ENCODE results near the gene NVL. TPM values are rescaled to one million over a fixed set of nuclear protein-coding genes. Genes with fewer than 3 reads are reported as not detected.
A peak's percentile ranks its signal among the peaks of the same experiment; 100 is the strongest.

Gene NVL
- total and polyA plus RNA-seq, 4 experiments from 2014 or later, result 16.9 to 46.7 (median 29.9) TPM

- Mint-ChIP-seq H3K9me3 (no peaks in the 10 kb centered on the region), H3K4me3 (no peak overlapping the region)
- intact Hi-C loops (cut with micrococcal nuclease), result no loop called here
These were observed 131.4 kb downstream of the NVL start for GRCh38 chr1:224198572-224198971.

GRCh38 chr1:224196813-224197600 is 133.0 kb downstream of the NVL start:
- Mint-ChIP-seq H3K36me3 (peaks cover 15 to 21% of the 10 kb centered on the region in 2 donors), H3K9me3 (no peaks in the 10 kb centered on the region), H3K27ac (peak overlapping the region in 4 of 7 donors; percentile 29 to 78 (median 60)), H3K27me3 (no peaks in the 10 kb centered on the region), H3K4me1 (peaks cover 4 to 10% (median 7%) of the 10 kb centered on the region in 4 donors), H3K4me3 (no peak overlapping the region)
- intact Hi-C loops (cut with micrococcal nuclease), result no loop called here
- CTCF ChIA-PET (ENCODE audit: partially characterized antibody), result interaction anchor here (0.5 to 1.6 kb wide), 2 partner anchors 10 to 1736 kb away, joined by 3 to 6 read pairs; no protein-coding TSS in a partner anchor
- Histone ChIP-seq H3K4me1 (ENCODE audit: insufficient read depth, low read length) (peaks cover 3% of the 10 kb centered on the region), H3K4me3 (ENCODE audit: low read length in 2 of 2) (no peak overlapping the region), H3K9me3 (ENCODE audit: control insufficient read depth in 1 of 2, low read length in 2 of 2) (no peaks in the 10 kb centered on the region), H3K27me3 (ENCODE audit: insufficient read depth, low read length) (no peaks in the 10 kb centered on the region), H3K27ac (ENCODE audit: low read depth, low read length) (no peak overlapping the region), H3K36me3 (ENCODE audit: insufficient read depth, low read length) (peaks cover 18% of the 10 kb centered on the region)
- no peak for DNase-seq
- POLR2A ChIA-PET (ENCODE audit: partially characterized antibody), result interaction anchor here (5.0 kb wide), 1 partner anchor 13 kb away, joined by 40 read pairs; the partner anchor contains the start of gene DEGS1

More at GRCh38 chr1:224198572-224198971, 131.4 kb downstream of the NVL start:
- H3K27me3 Mint-ChIP-seq, result no peaks in the 10 kb centered on the region
- no peak for DNase-seq
- H3K27ac ChIP-seq (ENCODE audit: low read depth, low read length), result no peak overlapping the region
- ChIA-PET CTCF (ENCODE audit: partially characterized antibody) (interaction anchor here (1.6 kb wide), 1 partner anchor 11 kb away, joined by 6 read pairs; no protein-coding TSS in a partner anchor), POLR2A (ENCODE audit: partially characterized antibody) (interaction anchor here (0.6 to 0.7 kb wide), 2 partner anchors 16 to 103 kb away, joined by 3 to 6 read pairs; partner anchors contain the start of gene DEGS1)
- no peak overlapping the region for H3K4me3 ChIP-seq (ENCODE audit: low read length in 2 of 2)
- no peak overlapping the region for H3K27ac Mint-ChIP-seq
- H3K4me1 Mint-ChIP-seq, result peaks cover 4 to 7% (median 5%) of the 10 kb centered on the region in 4 donors
- no peaks in the 10 kb centered on the region for H3K9me3 ChIP-seq (ENCODE audit: control insufficient read depth in 1 of 2, low read length in 2 of 2)
- H3K4me1 ChIP-seq (ENCODE audit: insufficient read depth, low read length), result no peaks in the 10 kb centered on the region
- H3K36me3 ChIP-seq (ENCODE audit: insufficient read depth, low read length), result peaks cover 5% of the 10 kb centered on the region
- no peaks in the 10 kb centered on the region for H3K27me3 ChIP-seq (ENCODE audit: insufficient read depth, low read length)
- peaks cover 11% of the 10 kb centered on the region in 2 donors for H3K36me3 Mint-ChIP-seq

GRCh38 chr1:224193319-224193966 is 136.5 kb downstream of the NVL start:
- DNase-seq, result no peak
- H3K27ac ChIP-seq (ENCODE audit: low read depth, low read length), result no peak overlapping the region
- intact Hi-C loops (cut with micrococcal nuclease), result no loop called here
- peaks cover 29% of the 10 kb centered on the region for H3K36me3 ChIP-seq (ENCODE audit: insufficient read depth, low read length)
- ChIA-PET POLR2A (ENCODE audit: partially characterized antibody) (interaction anchor here (1.0 to 5.0 kb wide), 3 partner anchors 10 to 40 kb away, joined by 3 to 40 read pairs (median 5); partner anchors contain the start of gene DEGS1), CTCF (ENCODE audit: partially characterized antibody) (interaction anchor here (1.0 kb wide), 1 partner anchor 16 kb away, joined by 3 read pairs; no protein-coding TSS in a partner anchor)
- Mint-ChIP-seq H3K4me1 (peaks cover 11 to 26% (median 19%) of the 10 kb centered on the region in 4 donors), H3K27me3 (no peaks in the 10 kb centered on the region), H3K27ac (peak overlapping the region in 3 of 7 donors; percentile 47 to 69 (median 63)), H3K9me3 (no peaks in the 10 kb centered on the region), H3K4me3 (no peak overlapping the region), H3K36me3 (peaks cover 26 to 41% of the 10 kb centered on the region in 2 donors)
- H3K4me3 ChIP-seq (ENCODE audit: low read length in 2 of 2), result no peak overlapping the region
- peaks cover 21% of the 10 kb centered on the region for H3K4me1 ChIP-seq (ENCODE audit: insufficient read depth, low read length)
- H3K9me3 ChIP-seq (ENCODE audit: control insufficient read depth in 1 of 2, low read length in 2 of 2), result no peaks in the 10 kb centered on the region
- H3K27me3 ChIP-seq (ENCODE audit: insufficient read depth, low read length), result no peaks in the 10 kb centered on the region

GRCh38 chr1:224192082-224192788 is 137.7 kb downstream of the NVL start:
- Histone ChIP-seq H3K4me1 (ENCODE audit: insufficient read depth, low read length) (peaks cover 26% of the 10 kb centered on the region), H3K36me3 (ENCODE audit: insufficient read depth, low read length) (peaks cover 29% of the 10 kb centered on the region), H3K27ac (ENCODE audit: low read depth, low read length) (no peak overlapping the region), H3K9me3 (ENCODE audit: control insufficient read depth in 1 of 2, low read length in 2 of 2) (no peaks in the 10 kb centered on the region), H3K27me3 (ENCODE audit: insufficient read depth, low read length) (no peaks in the 10 kb centered on the region), H3K4me3 (ENCODE audit: low read length in 2 of 2) (no peak overlapping the region)
- intact Hi-C loops (cut with micrococcal nuclease), result no loop called here
- CTCF ChIA-PET (ENCODE audit: partially characterized antibody), result interaction anchor here (0.8 to 1.1 kb wide), 2 partner anchors 21 to 76 kb away, joined by 3 read pairs; no protein-coding TSS in a partner anchor
- Mint-ChIP-seq H3K9me3 (no peaks in the 10 kb centered on the region), H3K4me3 (no peak overlapping the region), H3K36me3 (peaks cover 28 to 49% of the 10 kb centered on the region in 2 donors), H3K27me3 (no peaks in the 10 kb centered on the region), H3K4me1 (peaks cover 15 to 29% (median 20%) of the 10 kb centered on the region in 4 donors), H3K27ac (peak overlapping the region in 4 of 7 donors; percentile 9 to 66 (median 25))
- POLR2A ChIA-PET (ENCODE audit: partially characterized antibody), result interaction anchor here (0.6 to 5.0 kb wide), 4 partner anchors 8 to 41 kb away, joined by 3 to 40 read pairs (median 4); partner anchors contain the start of gene DEGS1
- DNase-seq, result no peak

- Mint-ChIP-seq H3K4me3 (no peak overlapping the region), H3K27me3 (no peaks in the 10 kb centered on the region), H3K36me3 (peaks cover 24 to 56% of the 10 kb centered on the region in 2 donors), H3K27ac (peak overlapping the region in 2 of 7 donors; percentile 84 to 92), H3K9me3 (no peaks in the 10 kb centered on the region), H3K4me1 (peaks cover 23 to 49% (median 35%) of the 10 kb centered on the region in 4 donors)
- no peaks in the 10 kb centered on the region for H3K27me3 ChIP-seq (ENCODE audit: insufficient read depth, low read length)
- peaks cover 29% of the 10 kb centered on the region for H3K36me3 ChIP-seq (ENCODE audit: insufficient read depth, low read length)
- no peaks in the 10 kb centered on the region for H3K9me3 ChIP-seq (ENCODE audit: control insufficient read depth in 1 of 2, low read length in 2 of 2)
- H3K27ac ChIP-seq (ENCODE audit: low read depth, low read length), result no peak overlapping the region
- peaks cover 53% of the 10 kb centered on the region for H3K4me1 ChIP-seq (ENCODE audit: insufficient read depth, low read length)
- H3K4me3 ChIP-seq (ENCODE audit: low read length in 2 of 2), result no peak overlapping the region
- POLR2A ChIA-PET (ENCODE audit: partially characterized antibody), result no interaction called here
- CTCF ChIA-PET (ENCODE audit: partially characterized antibody), result interaction anchor here (1.6 kb wide), 1 partner anchor 73 kb away, joined by 4 read pairs; no protein-coding TSS in a partner anchor
- intact Hi-C loops (cut with micrococcal nuclease), result loop anchor here (10.0 kb wide), 2 partner anchors 55 to 345 kb away; partner anchors contain the start of gene TP53BP2
- no peak for DNase-seq
These were observed 140.4 kb downstream of the NVL start for GRCh38 chr1:224189561-224189960.

GRCh38 chr1:224188286-224188685 is 141.7 kb downstream of the NVL start:
- Histone ChIP-seq H3K36me3 (ENCODE audit: insufficient read depth, low read length) (peaks cover 21% of the 10 kb centered on the region), H3K27ac (ENCODE audit: low read depth, low read length) (no peak overlapping the region), H3K4me3 (ENCODE audit: low read length in 2 of 2) (no peak overlapping the region), H3K27me3 (ENCODE audit: insufficient read depth, low read length) (no peaks in the 10 kb centered on the region), H3K9me3 (ENCODE audit: control insufficient read depth in 1 of 2, low read length in 2 of 2) (no peaks in the 10 kb centered on the region), H3K4me1 (ENCODE audit: insufficient read depth, low read length) (peaks cover 60% of the 10 kb centered on the region)
- Mint-ChIP-seq H3K27me3 (no peaks in the 10 kb centered on the region), H3K27ac (peak overlapping the region in 6 of 7 donors; percentile 69 to 92 (median 84)), H3K9me3 (no peaks in the 10 kb centered on the region), H3K36me3 (peaks cover 17 to 50% of the 10 kb centered on the region in 2 donors), H3K4me1 (peaks cover 26 to 56% (median 40%) of the 10 kb centered on the region in 4 donors), H3K4me3 (peak overlapping the region in 7 of 8 donors; percentile 34 to 69 (median 52))
- no peak for DNase-seq
- intact Hi-C loops (cut with micrococcal nuclease), result loop anchor here (10.0 kb wide), 2 partner anchors 57 to 343 kb away; partner anchors contain the start of gene TP53BP2
- ChIA-PET CTCF (ENCODE audit: partially characterized antibody) (interaction anchor here (2.5 kb wide), 1 partner anchor 10 kb away, joined by 6 read pairs; no protein-coding TSS in a partner anchor), POLR2A (ENCODE audit: partially characterized antibody) (no interaction called here)

Data from CD4-positive, alpha-beta memory T cell (primary cell).